ENCODE measurements around the gene YKT6.

The YKT6 gene

GRCh38 chr7:44263326-44264082 lies 62.7 kb downstream of the YKT6 start:
- DNase-seq = no peak

Data from suppressor macrophage treated with lipopolysaccharide for 1 hour (primary cell).